Mesothelial cell of epicardium (in vitro differentiated cells): Measurements from ENCODE around the gene RANBP9. TPM values are rescaled to one million over a fixed set of nuclear protein-coding genes. Genes with fewer than 3 reads are reported as not detected.

Source experiments
- DNase-seq, 2 experiments: peaks; one replicate each; pipeline ENCODE4 v3.0.0; 2021; ENCODE audit warnings: low spot score in 2 of 2; ENCODE audit not compliant: unreplicated experiment in 2 of 2
- H3K27ac Mint-ChIP-seq: 2 replicates; pipeline ENCODE4 v1.8.0; 2021; ENCODE audit warnings: mixed read lengths
- H3K27me3 Mint-ChIP-seq: 2 replicates; pipeline ENCODE4 v1.8.0; 2021; ENCODE audit warnings: low read depth, mixed read lengths
- H3K36me3 Mint-ChIP-seq: 2 replicates; pipeline ENCODE4 v1.8.0; 2021; ENCODE audit warnings: mixed read lengths
- H3K4me1 Mint-ChIP-seq: 2 replicates; pipeline ENCODE4 v1.8.0; 2021; ENCODE audit warnings: mixed read lengths
- H3K4me3 Mint-ChIP-seq: 2 replicates; pipeline ENCODE4 v1.8.0; 2021; ENCODE audit warnings: mild to moderate bottlenecking, moderate library complexity, mixed read lengths
- H3K9me3 Mint-ChIP-seq: 2 replicates; pipeline ENCODE4 v1.8.0; 2021; ENCODE audit warnings: mixed read lengths
- CTCF ChIP-seq: fragments of 200-600 bp; sonication (generic); IDR thresholded peaks from one replicate; pipeline ENCODE4 v1.5.0; 2021; ENCODE audit warnings: antibody characterized with exemption; ENCODE audit not compliant: unreplicated experiment
- total RNA-seq: library from RNA; stranded (reverse); gene quantifications from 3 replicates; pipeline ENCODE4 v1.2.1, GENCODE V29; 2021

Gene RANBP9
- total RNA-seq, 1 donor from 2014 or later = 46.9 TPM

GRCh38 chr6:13729891-13730290 lies 18.3 kb upstream of the RANBP9 start:
- Mint-ChIP-seq H3K27me3 (no peaks in the 10 kb centered on the region), H3K36me3 (no peaks in the 10 kb centered on the region), H3K4me1 (peaks cover 7% of the 10 kb centered on the region), H3K9me3 (peaks cover 5% of the 10 kb centered on the region), H3K27ac (no peak overlapping the region), H3K4me3 (no peak overlapping the region)
- TF ChIP-seq CTCF = no peak
- no peak for DNase-seq

- Mint-ChIP-seq H3K9me3 (peaks cover 5% of the 10 kb centered on the region), H3K27me3 (no peaks in the 10 kb centered on the region), H3K36me3 (no peaks in the 10 kb centered on the region), H3K27ac (no peak overlapping the region), H3K4me3 (no peak overlapping the region), H3K4me1 (no peaks in the 10 kb centered on the region)
- DNase-seq = no peak
- no peak for TF ChIP-seq CTCF
Observed at GRCh38 chr6:13725570-13725969, 13.9 kb upstream of the RANBP9 start.

GRCh38 chr6:13725052-13725451 lies 13.4 kb upstream of the RANBP9 start:
- Mint-ChIP-seq H3K27ac (no peak overlapping the region), H3K4me3 (no peak overlapping the region), H3K4me1 (no peaks in the 10 kb centered on the region), H3K9me3 (peaks cover 5% of the 10 kb centered on the region), H3K36me3 (no peaks in the 10 kb centered on the region), H3K27me3 (no peaks in the 10 kb centered on the region)
- no peak for TF ChIP-seq CTCF
- DNase-seq = no peak

GRCh38 chr6:13724182-13724581 lies 12.5 kb upstream of the RANBP9 start:
- no peak for TF ChIP-seq CTCF
- Mint-ChIP-seq H3K9me3 (peaks cover 5% of the 10 kb centered on the region), H3K27me3 (no peaks in the 10 kb centered on the region), H3K27ac (no peak overlapping the region), H3K4me3 (no peak overlapping the region), H3K4me1 (no peaks in the 10 kb centered on the region), H3K36me3 (no peaks in the 10 kb centered on the region)
- no peak for DNase-seq

- Mint-ChIP-seq H3K9me3 (peaks cover 3% of the 10 kb centered on the region), H3K27ac (no peak overlapping the region), H3K4me3 (no peak overlapping the region), H3K27me3 (no peaks in the 10 kb centered on the region), H3K36me3 (peaks cover 2% of the 10 kb centered on the region), H3K4me1 (no peaks in the 10 kb centered on the region)
- TF ChIP-seq CTCF = no peak
- DNase-seq = no peak
Observed at GRCh38 chr6:13722880-13723279, 11.2 kb upstream of the RANBP9 start.

- H3K4me3 Mint-ChIP-seq = no peak overlapping the region
- DNase-seq = no peak
- H3K36me3 Mint-ChIP-seq = peaks cover 7% of the 10 kb centered on the region
- no peak overlapping the region for H3K27ac Mint-ChIP-seq
- H3K4me1 Mint-ChIP-seq = peaks cover 8% of the 10 kb centered on the region
- peaks cover 12% of the 10 kb centered on the region for H3K9me3 Mint-ChIP-seq
- H3K27me3 Mint-ChIP-seq = no peaks in the 10 kb centered on the region
- TF ChIP-seq CTCF = no peak
Observed at GRCh38 chr6:13718123-13718458, 6.5 kb upstream of the RANBP9 start.
